HG03064 (cell line): ENCODE results near the gene TCF3.

Experiments
- ATAC-seq: cut with Tn5 transposase; IDR thresholded peaks from one replicate; pipeline ENCODE4 v1.9.1; 2021; ENCODE audit warnings: low read depth; ENCODE audit not compliant: unreplicated experiment

Gene TCF3

DNA sequence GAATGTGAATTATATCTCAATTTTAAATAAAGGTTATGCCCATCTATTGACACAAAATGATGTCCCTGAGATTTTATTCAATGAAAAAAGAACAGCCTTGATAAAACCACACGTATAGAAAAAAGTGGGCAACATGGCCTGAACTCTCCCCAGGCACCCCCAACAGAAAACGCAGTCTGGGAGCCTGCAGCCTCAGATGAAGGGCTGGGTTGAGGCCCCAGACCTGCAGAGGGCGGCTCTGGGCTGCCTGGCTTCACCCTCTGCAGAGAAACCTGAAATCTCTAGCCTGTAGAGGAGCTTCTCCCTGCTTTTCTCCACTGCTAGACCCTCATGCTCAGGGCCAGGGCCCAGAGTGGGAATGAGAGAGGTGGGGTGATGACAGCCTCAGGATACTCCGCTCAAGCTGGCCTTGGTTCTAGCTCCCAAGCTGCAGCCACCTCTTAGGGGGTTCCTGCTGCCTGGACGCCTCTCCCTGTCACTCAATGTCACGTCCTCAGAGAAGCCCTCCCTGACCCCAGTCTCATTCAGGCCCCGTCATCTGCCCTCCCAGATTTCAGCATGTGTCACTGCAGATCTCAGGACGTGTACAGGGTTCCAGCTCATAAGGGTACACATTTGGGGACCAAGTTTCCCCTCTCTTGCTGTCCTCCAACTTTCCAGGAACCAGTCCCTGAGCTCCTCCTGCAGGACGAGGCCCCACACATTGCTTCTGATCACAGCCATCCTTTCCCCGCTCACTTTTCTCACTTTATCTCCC lies 61.6 kb downstream of the TCF3 start:
- no peak for ATAC-seq

DNA sequence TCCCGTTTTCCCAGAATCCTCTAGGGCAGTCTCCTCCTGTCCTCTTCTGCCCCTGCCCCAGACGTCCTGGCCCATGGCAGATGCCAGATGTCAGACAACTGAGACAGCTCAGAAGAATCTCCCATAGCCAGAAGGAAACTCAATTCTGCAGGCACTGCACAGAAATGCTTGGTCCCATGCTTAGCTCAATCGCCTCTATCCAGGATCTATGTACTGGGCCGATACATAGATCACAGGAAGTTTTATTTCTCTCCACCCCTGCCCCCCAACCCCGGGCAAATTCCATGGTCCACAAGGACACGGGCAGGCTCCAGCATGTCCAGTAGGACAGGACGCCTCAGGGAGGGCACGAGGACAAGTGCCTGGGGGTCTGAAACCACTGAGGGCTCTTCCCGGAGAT lies 64.5 kb downstream of the TCF3 start:
- ATAC-seq: no peak

DNA sequence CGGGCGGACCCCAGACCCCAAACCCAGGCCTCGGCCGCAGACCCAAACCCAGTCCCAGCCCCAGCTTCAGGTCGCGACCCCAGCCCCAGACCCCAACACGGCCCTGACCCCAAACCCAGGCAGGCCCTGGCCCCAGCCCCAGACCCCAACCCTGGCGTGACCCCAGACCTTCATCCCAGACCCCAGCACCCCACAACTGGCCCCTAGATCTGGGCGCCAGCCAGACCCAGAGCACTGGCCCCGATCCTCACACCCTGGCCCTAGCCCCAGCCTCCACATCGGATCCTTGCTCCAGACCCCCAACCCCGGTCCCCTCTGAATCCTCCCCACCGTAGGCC lies 67.2 kb downstream of the TCF3 start:
- no peak for ATAC-seq

DNA sequence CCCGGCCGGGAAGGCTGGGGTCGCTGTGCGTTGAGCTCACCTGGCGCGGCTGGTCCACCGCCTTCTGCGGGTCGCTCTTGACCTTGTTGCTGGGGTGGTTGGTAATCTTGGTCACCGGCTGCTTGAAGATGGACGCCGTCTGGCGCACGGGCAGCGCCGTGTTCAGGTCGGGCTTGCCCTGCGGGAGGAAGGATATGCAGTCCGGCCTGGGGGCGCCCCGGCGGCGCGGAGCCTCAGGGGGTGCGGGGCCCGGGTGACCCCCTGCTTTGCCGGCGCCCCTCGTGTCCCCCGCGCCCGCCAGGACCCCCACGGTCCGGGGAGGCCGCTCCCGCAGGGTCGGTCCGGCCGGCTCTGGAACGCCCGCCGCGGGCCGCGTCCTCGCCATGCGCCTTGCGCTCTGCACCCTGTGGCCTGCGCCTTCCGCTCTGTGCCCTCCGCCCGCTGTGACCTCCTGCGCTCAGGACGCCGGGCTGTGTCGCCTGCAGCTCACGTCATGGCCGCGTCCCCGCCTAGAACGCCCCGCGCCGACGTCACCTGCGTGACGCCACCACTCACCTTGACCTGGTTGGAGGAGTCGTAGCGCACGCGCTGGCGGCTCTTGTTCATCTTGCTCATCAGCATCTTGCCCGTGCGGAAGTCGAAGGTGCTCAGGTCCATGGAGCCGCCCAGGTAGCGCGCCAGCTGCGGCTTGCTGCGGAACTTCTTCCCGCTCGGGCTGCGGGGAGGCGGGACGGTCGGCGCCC lies 67.7 kb downstream of the TCF3 start:
- ATAC-seq: no peak

DNA sequence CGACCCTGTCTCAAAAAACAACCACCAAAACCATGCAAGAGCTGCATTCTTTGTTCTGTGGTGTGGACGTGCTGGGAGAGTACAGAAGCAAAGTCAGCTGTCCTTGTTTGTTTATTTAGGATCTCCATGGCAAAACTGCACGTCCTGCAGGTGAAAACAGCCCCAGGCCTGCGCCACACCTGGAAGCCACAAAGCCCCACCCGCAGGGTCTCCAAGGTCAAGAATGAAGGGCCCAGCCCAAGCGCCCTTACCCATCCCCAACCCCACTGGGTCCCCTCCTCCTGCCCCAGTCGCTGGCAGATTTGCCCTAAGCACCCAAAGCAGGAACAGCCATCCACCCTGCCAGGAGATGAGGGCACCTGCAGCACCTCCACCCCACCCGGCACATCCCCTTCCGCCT lies 70.2 kb downstream of the TCF3 start:
- ATAC-seq: no peak

DNA sequence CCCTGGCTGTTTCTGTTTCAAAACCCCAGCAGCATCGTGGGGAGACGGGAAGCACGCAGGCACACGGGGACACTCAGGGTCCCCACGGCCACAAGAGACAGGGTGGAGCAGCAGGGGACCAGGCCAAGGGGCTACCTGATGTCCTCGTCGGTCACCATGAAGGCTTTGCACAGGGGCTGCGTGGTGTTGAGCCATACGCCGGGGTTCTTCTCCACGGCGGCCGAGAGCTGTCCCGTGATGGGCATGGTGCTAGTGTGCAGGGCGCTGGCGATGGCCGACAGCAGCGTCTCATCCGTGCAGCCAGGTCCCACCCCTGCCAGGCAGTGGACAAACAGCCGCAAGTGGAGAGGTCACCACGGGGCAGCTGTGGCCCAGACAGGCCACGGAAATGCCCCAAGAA lies 71.5 kb downstream of the TCF3 start:
- ATAC-seq: no peak

DNA sequence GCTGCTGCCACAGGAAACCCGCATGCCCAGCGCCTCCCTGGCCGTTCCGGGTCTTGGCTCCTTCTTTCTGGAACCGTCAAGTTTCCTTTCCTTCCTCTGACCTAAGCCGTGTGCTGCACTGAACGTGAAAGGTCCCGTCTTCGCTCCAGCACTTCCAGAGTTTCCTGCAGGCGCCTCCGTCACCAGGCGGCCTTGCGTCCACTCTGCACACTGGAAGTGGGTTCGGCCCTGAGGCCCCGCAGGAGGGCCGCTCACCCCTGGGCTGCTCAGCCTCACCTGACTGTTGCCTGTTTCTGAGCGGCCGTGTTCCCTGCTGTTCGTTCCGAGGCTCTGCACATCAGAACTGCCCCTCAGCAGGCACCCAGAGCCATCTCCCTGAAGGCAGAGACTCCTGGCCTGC lies 72.0 kb downstream of the TCF3 start:
- no peak for ATAC-seq

DNA sequence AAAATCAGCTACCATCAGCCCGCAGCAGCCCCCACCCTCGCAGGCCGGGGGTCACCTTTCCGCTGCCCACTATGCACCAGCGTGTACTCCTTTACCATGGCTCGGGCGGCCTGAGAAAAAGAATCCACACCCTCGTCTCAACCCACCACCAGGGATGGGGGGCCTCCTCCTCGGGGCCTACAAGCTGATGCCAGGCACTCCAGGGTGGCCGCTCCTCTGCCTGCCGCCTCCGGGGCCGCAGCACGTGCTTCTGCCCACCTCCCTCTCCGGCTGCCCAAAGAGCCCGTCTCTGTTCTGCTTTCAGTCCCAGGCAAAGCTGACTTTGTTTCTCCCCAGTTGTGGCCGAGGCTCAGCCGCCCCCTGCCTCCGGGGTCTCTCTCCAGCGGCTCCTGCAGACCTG lies 73.2 kb downstream of the TCF3 start:
- ATAC-seq: no peak

DNA sequence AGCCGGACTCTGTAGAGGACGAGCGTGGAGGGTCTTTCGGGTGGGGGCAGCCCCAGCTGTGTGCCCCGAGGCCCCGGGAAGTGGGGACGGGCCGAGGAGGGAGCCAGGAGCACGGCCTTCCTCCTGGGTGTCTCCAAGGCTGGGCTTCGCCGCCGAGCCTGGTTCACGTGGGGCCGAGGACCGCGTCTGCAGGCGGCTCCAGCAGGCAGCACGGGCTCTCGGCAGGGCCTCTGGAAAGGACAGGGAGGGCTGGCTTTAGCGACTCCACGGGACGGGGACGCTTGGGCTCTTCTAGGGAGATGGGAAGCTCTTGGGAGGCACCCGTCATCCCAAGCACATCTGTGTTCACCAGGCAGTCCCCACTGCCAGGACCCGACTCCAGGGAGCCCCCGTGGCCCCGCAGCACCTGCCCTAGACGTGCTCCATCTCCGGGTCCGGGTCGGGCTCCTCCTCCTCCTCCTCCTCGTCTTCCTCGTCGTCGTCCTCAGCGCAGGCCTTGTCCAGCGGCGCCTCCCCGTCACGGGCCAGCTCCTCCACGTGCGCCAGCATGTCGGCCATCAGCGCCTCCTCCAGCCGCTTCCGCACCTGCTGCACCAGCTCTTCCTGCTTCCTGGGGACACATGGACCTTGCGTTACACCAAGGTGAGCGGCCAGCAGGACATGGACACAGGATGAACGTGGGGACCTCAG lies 74.3 kb downstream of the TCF3 start:
- ATAC-seq: no peak

DNA sequence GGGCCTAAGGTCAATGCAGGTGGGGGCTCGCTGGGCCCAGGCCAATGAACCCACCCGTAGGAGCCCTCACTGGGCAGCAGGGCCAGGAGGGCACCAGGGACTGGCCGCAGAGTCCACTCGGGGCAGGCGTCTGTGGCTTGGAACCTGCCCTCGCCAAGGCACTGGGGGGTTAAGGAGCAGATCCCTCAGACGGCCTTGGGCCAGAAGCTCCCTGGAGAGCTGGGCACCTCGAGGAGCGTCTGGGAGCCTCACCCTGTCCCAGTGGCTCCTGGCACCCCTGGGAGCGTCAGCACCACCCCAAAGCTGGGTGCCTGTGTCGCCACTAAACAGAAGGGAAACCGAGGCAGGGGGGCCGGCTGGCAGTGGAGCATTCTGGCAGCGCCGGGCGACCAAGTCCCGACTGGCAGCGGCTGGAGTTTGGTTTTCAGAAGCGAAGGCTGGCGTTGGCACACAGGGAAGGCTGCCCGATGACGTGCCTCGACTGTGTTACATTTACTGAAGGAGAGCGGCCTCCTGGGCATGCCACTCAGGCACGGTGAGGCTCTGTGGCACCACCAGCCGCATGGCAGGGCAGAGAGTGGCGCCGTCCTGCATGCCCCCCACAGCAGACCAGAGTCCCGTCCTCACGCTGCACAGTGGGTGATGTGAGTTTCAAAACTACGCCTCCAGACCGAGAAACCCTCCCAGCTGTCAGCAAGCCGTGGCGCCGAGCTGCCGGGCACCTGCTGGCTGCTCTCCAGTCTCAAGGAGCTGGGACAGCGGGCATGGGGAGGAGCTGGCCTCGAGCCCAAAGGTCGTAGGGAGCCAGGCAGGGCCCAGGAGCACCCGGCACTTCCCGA lies 75.1 kb downstream of the TCF3 start:
- no peak for ATAC-seq

DNA sequence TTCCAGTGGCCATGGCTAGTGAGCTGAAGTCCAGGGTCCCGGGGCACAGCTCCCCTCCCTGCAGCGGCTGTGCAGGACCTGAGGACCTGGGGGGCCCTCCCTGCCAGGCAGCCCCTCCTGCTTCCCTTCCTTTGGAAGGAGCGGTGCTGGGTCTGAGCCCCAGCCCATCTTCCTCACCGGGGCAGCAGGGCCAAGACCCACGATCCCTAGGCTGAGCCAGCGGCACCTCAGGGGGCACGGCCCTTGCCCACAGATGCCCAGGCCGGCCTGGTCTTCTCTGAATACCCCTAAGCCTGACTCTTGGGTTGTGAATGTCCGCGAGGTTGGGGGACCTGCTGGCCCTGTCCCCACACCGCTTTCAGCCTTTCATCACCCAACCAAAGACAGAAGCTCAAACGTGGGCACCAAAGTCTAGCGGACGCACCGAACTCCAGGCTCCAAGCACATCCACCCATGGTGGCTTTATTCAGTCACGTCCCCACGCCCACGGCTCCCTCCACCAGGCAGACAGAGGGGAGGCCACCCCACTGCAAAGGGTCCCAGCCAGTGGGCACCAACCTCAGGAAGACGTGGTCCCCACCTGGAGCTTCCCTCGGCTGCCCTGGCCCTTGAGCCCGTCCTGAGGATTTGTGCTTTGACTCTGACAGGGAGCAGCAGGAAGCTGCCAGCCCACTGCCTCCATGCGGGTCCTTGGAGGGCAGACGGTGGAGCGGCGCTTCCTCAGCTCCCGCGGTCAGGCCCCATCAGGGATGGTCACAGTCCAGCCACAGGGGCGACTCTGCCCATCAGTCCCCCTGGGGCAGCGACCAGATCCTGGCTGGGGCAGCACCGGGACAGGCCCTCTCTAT lies 75.9 kb downstream of the TCF3 start:
- ATAC-seq: no peak

DNA sequence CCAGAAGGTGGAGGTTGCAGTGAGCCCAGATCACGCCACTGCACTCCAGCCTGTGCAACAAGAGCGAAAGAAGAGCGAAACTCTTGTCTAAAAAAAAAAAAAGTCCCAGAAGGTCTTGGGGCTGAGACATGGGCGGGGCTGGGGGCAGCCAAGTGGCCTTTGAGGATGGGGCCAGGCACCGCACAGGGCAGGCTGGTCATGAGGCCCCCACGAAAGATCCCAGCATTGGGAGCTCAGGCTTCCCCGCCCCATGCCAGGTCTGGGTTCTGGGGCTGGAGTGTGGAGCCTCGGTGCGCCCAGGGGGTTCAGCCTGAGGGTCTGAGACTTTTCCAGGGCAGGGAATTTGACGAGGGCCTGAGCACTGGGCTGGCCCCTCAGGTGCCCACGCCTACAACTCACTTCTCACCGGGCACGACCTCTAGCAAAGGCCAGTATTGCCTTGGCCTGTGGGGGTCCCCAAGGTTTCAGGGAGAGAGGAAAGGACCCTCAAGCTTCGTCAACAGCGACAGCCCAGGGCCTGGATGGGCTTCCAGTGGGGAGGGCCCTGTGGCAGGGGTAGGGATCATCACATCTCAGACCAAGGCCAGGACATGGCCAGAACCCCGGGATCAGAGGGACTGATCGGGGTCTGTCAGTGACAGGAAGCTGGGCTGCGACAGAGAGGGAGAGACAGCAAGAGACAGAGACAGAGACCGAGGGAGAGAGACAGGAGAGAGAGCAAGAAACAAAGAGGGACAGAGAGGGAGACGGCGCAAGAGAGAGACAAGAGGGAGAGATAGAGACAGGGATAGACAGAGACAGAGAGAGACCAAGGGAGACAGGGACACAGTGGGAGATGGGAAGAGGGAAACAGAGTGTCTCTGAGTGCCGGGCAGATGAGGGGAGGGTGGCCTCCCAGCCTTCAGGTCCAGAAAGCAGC lies 76.8 kb downstream of the TCF3 start:
- no peak for ATAC-seq

DNA sequence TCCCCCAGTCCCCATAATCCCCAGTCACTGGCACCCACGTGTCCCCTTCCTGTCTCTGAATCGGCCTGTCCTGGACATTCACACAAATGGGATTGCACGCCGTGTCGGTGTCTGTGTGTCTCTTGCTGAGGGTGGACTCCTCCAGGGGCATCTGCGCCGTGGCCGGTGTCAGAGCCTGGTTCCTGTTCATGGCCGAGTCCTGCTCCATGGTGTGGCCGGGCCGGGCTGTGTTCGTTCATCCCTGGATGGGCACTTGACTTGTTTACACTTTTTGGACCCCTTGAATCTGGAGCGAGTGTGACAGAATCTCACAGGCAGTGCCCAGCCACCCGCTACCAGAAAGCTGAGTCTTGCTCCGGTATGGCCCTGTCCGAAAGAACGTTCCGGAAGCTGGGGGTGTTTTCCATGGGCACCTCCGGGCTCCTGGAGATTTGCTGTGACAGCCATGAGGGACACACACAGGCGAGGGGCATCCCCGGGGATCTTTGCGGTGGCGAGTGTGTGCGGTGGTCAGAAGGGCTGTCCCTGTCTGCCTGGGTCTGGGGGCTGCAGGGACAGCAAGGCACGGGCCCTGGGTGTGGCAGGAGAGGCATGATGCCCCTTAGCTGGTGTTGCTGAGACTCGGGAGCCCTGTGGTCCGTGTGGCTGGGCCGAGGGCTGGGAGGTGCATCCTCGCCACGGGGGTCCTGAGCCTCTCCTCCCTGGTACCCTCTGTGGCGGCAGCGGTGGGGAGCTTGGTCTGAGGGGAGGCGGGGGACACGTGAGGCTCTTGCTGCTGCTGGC lies 77.9 kb downstream of the TCF3 start:
- ATAC-seq: no peak

DNA sequence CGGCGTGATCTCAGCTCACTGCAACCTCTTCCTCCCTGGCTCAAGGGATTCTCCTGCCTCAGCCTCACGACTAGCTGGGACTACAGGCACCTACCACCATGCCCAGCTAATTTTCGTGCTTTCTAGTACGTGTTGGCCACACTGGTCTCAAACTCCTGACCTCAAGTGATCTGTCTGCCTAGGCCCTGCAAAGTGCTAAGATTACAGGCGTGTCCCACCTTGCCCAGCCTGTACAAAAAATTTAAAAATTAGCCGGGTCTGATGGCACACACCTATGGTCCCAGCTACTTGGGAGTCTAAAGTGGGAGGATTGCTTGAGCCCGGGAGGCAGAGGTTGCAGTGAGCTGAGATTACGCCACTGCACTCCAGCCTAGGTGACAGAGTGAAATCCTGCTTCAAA lies 79.6 kb downstream of the TCF3 start:
- ATAC-seq: no peak

DNA sequence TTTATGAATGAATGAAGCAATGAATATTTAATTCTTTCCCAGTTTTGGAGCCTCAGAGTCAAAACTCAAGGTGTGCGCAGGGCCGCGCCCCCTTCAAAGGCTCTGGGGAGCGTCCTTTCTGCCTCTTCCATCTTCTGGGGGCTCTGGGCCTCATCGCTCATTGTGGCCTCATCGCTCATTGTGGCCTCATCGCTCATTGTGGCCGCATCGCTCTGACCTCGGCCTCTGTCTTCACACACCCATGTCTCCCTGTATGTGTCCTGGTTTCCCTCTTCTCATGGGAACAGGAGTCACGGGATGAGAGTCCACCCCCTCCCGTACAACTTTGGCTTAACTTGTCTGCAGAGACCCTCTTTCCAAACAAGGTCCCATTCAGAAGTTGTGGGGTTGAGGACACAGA lies 81.1 kb downstream of the TCF3 start:
- no peak for ATAC-seq

DNA sequence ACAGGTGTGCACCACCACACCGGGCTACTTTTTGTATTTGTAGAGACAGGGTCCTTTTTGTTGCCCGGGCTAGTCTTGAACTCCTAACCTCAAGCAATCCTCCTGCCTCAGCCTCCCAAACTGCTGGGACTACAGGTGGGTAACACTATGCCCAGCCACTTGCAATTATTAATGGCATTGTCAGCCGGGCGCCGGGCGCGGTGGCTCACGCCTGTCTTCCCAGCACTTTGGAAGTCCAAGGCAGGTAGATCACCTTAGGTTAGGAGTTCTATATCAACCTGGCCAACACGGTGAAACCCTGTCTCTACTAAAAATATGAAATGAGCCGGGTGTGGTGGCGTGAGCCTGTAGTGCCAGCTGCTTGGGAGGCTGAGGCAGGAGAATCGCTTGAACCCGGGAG lies 81.6 kb downstream of the TCF3 start:
- no peak for ATAC-seq

DNA sequence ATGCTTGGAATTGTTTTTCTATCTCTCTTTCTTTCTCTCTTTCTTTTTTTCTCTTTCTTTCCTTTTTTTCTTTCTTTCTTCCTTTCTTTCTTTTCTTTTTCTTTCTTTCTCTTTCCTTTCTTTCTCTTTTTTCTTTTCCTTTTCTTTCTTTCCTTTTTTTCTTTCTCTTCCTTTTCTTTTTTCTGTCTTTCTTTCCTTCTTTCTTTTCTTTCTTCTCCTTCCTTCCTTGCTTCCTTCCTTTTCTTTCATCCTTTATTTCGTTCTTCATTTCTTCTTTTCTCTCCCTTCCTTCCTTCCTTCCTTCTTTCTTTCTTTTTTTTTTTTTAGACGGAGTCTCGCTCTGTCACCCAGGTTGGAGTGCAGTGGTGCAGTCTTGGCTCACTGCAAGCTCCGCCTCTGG lies 82.4 kb downstream of the TCF3 start:
- ATAC-seq: no peak

DNA sequence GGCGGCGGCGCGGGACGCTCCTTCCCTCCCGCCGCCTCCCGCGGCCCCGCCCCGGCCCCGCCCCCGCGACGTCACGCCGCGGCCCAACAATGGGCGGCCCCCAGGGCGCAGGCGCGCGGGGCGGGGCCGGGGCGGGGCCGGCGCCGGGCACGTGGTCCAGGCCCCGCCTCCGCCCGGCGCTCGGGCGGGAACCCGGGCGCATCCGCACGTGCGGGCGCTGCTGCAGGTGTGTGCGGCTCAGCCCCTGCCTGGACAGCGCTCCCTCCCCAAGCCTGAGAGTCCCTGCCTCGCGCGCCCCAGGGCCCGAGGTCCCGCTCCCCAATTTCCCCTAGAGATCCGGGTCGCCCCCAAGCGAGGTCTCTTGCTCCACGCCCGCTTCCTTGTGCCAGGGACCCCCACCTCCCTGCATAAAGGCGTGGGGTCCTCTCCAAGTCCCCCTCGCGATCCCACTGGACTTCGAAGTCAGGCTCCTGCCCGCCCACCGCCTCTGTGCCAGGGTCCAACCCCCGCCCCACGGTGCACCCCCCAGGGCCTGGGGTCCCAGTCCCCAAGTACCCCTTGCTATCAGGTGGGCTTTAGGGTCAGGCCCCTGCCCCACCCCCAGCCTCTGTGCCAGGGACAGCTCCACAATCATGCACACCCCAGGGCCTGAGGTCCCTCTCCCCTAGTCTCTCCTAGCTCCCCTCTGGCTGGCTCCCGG lies 83.9 kb downstream of the TCF3 start, which contains the start of gene MEX3D:
MEX3D (minus strand) TSS at position 6 of the 700 bp plus-strand sequence. CDS start 267 bp downstream, outside the sequence.
- ATAC-seq: no peak
